ENCODE results near the gene CRIM1. TPM values are rescaled to one million over a fixed set of nuclear protein-coding genes. Genes with fewer than 3 reads are reported as not detected.

The CRIM1 gene
- total RNA-seq, 1 donor from 2014 or later = 158 TPM

DNA sequence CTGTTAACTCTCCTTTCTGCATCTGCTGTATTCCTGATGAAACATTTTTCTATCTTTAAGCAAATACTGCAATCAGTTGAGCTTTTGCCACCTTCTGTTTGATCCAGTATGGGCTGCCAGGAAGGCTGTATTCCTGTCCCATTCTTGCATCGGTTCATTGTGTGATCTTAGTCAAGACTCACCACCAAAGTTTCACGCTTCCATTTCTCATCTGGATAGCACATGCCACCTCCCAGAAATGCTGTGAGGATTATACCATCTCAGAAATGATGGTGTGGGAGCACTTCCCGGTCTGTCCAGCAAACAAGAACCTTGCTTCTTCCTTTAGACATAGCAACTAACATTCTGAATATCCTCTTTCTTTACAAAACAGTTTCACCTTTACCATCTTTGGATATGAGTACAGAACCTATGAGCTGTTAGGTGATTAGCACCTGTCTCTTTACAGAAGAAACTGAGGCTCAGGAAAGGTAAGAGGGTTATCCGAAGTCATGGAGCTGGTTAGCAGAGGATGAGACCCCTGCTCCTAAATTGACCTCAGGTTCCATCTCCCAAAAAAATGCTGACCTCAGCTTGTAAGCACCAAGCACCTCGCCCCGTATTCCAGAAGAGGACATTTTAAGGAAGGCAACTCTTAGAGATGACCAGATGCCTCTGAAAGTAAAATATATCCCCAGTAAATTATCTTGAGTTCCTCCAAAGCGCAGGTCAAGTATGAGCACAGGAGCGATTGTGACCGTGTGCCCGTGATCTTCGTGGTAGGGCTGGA is 185.6 kb downstream of the CRIM1 start:
- TF ChIP-seq, protein P1, sequence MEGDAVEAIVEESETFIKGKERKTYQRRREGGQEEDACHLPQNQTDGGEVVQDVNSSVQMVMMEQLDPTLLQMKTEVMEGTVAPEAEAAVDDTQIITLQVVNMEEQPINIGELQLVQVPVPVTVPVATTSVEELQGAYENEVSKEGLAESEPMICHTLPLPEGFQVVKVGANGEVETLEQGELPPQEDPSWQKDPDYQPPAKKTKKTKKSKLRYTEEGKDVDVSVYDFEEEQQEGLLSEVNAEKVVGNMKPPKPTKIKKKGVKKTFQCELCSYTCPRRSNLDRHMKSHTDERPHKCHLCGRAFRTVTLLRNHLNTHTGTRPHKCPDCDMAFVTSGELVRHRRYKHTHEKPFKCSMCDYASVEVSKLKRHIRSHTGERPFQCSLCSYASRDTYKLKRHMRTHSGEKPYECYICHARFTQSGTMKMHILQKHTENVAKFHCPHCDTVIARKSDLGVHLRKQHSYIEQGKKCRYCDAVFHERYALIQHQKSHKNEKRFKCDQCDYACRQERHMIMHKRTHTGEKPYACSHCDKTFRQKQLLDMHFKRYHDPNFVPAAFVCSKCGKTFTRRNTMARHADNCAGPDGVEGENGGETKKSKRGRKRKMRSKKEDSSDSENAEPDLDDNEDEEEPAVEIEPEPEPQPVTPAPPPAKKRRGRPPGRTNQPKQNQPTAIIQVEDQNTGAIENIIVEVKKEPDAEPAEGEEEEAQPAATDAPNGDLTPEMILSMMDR (IDR thresholded peaks at IDR 0.05) = no peak
- H3K36me3 ChIP-seq = peaks cover 87% of the 10 kb centered on the region

DNA sequence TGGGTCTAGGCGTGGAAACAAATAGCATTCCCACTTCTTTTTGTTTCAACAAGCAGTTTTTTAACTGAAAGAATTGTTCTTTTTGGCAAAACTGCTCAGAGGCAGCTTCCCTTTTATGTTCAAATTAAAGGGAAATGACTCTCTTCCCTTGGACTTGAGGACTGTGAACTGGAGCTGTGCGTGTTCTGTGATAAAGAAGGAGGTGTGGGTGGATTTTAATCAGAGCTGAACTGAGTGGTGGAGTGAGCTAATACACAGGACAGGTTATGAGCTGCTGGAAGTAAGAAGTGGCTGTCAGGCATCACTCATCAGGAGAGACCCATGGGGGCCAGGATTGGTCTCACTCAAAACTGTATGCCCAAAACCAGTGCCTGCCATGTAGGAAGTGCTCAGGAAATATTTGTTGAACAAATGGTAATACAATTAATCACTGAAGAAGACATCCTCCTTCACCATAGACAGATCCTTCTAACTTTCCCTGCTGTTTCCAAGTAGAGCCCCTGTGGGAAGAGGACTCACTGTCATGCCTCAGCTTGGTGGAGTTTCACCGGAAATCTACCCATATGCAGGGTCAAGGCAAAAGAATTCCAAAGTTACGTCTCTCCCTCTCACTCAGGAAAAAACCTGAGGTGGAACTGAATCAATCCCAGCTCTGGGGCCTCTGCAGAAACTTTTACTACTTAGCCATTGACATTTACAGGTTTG is 186.5 kb downstream of the CRIM1 start:
- no peaks in the 10 kb centered on the region for H3K27me3 ChIP-seq
- TF ChIP-seq, protein P1 (IDR thresholded peaks at IDR 0.05) = no peak
- peaks cover 89% of the 10 kb centered on the region for H3K36me3 ChIP-seq
- H3K27ac ChIP-seq = no peak overlapping the region
- H3K4me3 ChIP-seq = no peak overlapping the region
- intact Hi-C loops (cut with DNase I) = no loop called here
- no peaks in the 10 kb centered on the region for H3K9me3 ChIP-seq
- DNase-seq (no peak), ATAC-seq (no peak)
- H3K4me1 ChIP-seq = no peaks in the 10 kb centered on the region

More for the DNA sequence above, 185.6 kb downstream of the CRIM1 start:
- H3K27me3 ChIP-seq = no peaks in the 10 kb centered on the region
- ATAC-seq (no peak), DNase-seq (no peak)
- intact Hi-C loops (cut with DNase I) = no loop called here
- H3K9me3 ChIP-seq = no peaks in the 10 kb centered on the region
- H3K4me1 ChIP-seq = no peaks in the 10 kb centered on the region
- no peak overlapping the region for H3K4me3 ChIP-seq
- H3K27ac ChIP-seq = no peak overlapping the region

DNA sequence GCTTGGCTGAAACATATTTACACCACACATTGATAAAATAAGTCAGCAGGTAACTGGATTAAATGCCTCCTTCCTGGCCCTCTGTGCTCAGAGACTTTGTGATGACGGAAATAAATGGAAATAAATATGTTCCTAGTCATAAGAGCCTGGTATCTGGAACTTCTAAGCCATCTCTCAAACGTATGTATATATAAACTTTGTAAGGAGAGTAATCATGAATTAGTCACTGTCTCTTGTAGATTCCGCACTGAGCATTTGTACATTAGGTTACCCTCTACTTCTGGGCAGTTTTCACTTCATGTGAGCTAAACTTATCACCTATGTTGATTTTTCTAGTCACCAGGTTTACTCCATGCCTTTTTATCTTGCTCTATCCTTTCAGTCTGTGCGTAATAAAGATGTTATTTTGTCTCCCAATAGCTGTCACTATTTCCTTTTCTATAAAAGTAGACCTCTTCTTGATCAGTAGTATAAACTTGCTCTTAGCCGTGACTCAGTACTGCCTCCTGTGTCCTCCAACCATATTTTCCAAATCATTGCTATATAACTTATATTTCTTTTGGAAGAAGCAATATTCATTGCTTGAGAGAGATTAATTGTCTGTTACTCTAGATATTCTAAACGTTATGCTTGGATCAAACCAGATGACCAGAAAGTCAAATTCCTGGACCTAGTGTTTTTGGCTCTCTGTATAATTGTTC is 189.2 kb downstream of the CRIM1 start:
- Histone ChIP-seq H3K27me3 (no peaks in the 10 kb centered on the region), H3K4me3 (no peak overlapping the region), H3K36me3 (peaks cover 88% of the 10 kb centered on the region), H3K4me1 (no peaks in the 10 kb centered on the region), H3K27ac (no peak overlapping the region), H3K9me3 (no peaks in the 10 kb centered on the region)
- intact Hi-C loops (cut with DNase I) = no loop called here
- DNase-seq (no peak), ATAC-seq (no peak)
- TF ChIP-seq, protein P1 (IDR thresholded peaks at IDR 0.05) = peak; percentile 19

DNA sequence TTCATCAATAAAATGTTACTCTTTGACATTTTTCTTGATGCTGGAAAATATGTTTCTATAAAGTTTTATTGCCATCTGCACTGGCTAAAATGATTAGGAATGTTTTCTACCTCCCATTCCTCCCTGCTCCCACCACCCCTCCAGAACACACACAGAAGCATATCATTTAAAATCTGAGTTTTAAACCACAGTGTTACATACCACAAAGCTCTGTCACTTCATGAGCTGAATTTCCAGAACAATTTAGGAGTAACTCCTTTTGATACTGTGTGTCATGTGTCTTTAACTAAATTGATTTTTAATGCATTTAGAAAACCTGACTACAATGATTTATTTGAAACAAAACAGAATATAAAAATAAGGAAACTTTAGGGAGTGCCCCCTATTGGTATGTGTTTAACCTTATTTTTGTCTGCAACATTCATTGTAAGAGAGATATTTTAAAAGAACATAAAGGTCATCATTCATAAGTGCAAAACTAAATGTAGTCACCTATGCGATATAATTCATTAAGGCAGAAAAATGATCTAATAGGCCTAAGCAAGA is 190.4 kb downstream of the CRIM1 start:
- Histone ChIP-seq H3K4me3 (no peak overlapping the region), H3K27ac (no peak overlapping the region), H3K4me1 (no peaks in the 10 kb centered on the region), H3K27me3 (no peaks in the 10 kb centered on the region), H3K36me3 (peaks cover 98% of the 10 kb centered on the region), H3K9me3 (no peaks in the 10 kb centered on the region)
- DNase-seq (no peak), ATAC-seq (no peak)
- TF ChIP-seq, protein P1 (IDR thresholded peaks at IDR 0.05) = no peak
- intact Hi-C loops (cut with DNase I) = no loop called here

DNA sequence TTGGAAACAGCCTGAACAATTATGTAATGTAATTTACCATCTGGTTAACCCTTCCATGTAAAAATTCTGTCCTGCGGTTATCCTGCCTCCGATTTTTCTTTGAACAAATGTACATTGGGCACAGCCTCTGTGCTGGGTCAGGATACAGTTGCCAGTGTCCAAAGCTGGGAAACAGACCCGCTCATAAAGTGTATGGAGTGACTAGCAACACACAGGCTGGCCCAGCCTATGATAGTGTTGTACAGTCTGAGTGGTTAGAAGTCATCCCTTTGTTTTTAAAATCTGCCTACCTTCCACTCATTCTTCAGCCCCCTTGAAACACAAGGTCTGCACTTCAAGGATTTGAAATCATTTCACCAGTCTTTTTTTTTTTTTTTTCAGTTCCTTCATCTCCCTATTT is 192.3 kb downstream of the CRIM1 start:
- H3K9me3 ChIP-seq = no peaks in the 10 kb centered on the region
- H3K4me3 ChIP-seq = no peak overlapping the region
- intact Hi-C loops (cut with DNase I) = no loop called here
- H3K27ac ChIP-seq = no peak overlapping the region
- no peaks in the 10 kb centered on the region for H3K27me3 ChIP-seq
- H3K36me3 ChIP-seq = peaks cover 96% of the 10 kb centered on the region
- DNase-seq = no peak
- H3K4me1 ChIP-seq = no peaks in the 10 kb centered on the region
- TF ChIP-seq, protein P1 (IDR thresholded peaks at IDR 0.05) = no peak
- ATAC-seq = no peak
